ENCODE results near the gene CCDC85C. TPM values are rescaled to one million over a fixed set of nuclear protein-coding genes. Genes with fewer than 3 reads are reported as not detected.

CCDC85C gene
- total RNA-seq, 1 experiment from 2014 or later, result 33.2 TPM

- Histone ChIP-seq H3K4me2 (ENCODE audit: insufficient read depth, insufficient read length, low read length) (no peak overlapping the region), H3K23ac (ENCODE audit: insufficient read length, low read depth, low read length) (no peak overlapping the region), H3K4ac (ENCODE audit: low read depth, low read length) (no peak overlapping the region), H3K79me2 (ENCODE audit: insufficient read depth, low read length) (no peaks in the 10 kb centered on the region), H4K20me1 (ENCODE audit: control insufficient read depth, insufficient read depth, insufficient read length) (no peaks in the 10 kb centered on the region), H2BK5ac (ENCODE audit: insufficient read length, low read length) (no peak overlapping the region), H3K14ac (ENCODE audit: insufficient read depth, low read length) (no peak overlapping the region), H3K4me1 (ENCODE audit: insufficient read depth, low read length) (peaks cover 2% of the 10 kb centered on the region; the same call in 1 of the 2 replicates), H3K9ac (ENCODE audit: extremely low read depth, insufficient read length, low read length) (no peak overlapping the region), H2BK120ac (ENCODE audit: low read depth, low read length, poor library complexity, severe bottlenecking) (no peak overlapping the region), H4K5ac (ENCODE audit: insufficient read length, low read depth, low read length) (no peak overlapping the region), H3K27ac (ENCODE audit: insufficient read length, low read depth, low read length) (no peak overlapping the region), H3K56ac (ENCODE audit: insufficient read length, low read depth, low read length) (no peak overlapping the region), H4K91ac (ENCODE audit: insufficient read length, low read depth, low read length) (no peak overlapping the region), H2AFZ (ENCODE audit: low read length) (no peak overlapping the region), H2BK12ac (ENCODE audit: insufficient read length, low read depth, low read length) (no peak overlapping the region), H4K8ac (replicated peaks; ENCODE audit: insufficient read length, low read depth, low read length) (no peak overlapping the region), H3K18ac (ENCODE audit: insufficient read length, low read depth, low read length) (no peak overlapping the region), H3K9me3 (ENCODE audit: control insufficient read depth, low read depth, low read length) (no peaks in the 10 kb centered on the region), H3K79me1 (ENCODE audit: insufficient read depth, low read depth, low read length, poor library complexity, severe bottlenecking) (no peaks in the 10 kb centered on the region), H3T11ph (ENCODE audit: low read length) (no peak overlapping the region), H2BK15ac (ENCODE audit: low read depth, low read length) (no peak overlapping the region), H3K27me3 (ENCODE audit: insufficient read depth, low read length) (no peaks in the 10 kb centered on the region), H2BK20ac (ENCODE audit: low read depth, low read length, poor library complexity, severe bottlenecking) (no peak overlapping the region), H3K23me2 (ENCODE audit: insufficient read length, low read depth, low read length, poor library complexity, severe bottlenecking) (no peaks in the 10 kb centered on the region), H2AK5ac (ENCODE audit: insufficient read length, low read length) (no peak overlapping the region)
- Mint-ChIP-seq H3K4me3 (no peak overlapping the region), H3K27ac (no peak overlapping the region; a peak in 1 of 7 replicates), H3K9me3 (no peaks in the 10 kb centered on the region), H3K27me3 (ENCODE audit: low read depth) (peaks cover 2% of the 10 kb centered on the region), H3K4me1 (peaks cover 46 to 65% of the 10 kb centered on the region in 2 experiments), H3K36me3 (ENCODE audit: insufficient read depth in 1 of 3, low read depth in 3 of 3) (peaks cover 0 to 7% (median 0%) of the 10 kb centered on the region in 3 experiments; a peak in 1 of 7 replicates)
- DNase-seq, result no peak
- WGBS (ENCODE audit: extremely low coverage, insufficient read length, low lambda C conversion rate), result no CpG with 5 or more reads among the region's 4 CpGs
- no peak for TF ChIP-seq CTCF (conservative IDR thresholded peaks at IDR 0.05)
These were observed 74.1 kb downstream of the CCDC85C start for GRCh38 chr14:99529899-99530298.
